DOHH2 (cell line): Measurements from ENCODE around the gene PALLD.

ENCODE experiments used
- H3F3A ChIP-seq: fragments of 200-600 bp; sonication (generic), shearing (Covaris generic); 2 replicates; pipeline ENCODE4 v1.6.0; 2016; ENCODE audit warnings: antibody characterized with exemption, mild to moderate bottlenecking; ENCODE audit not compliant: control insufficient read depth, insufficient read depth
- H3K27ac ChIP-seq: fragments of 200-600 bp; sonication (generic); 2 replicates; pipeline ENCODE4 v1.5.1; 2014; ENCODE audit warnings: low read depth, mild to moderate bottlenecking, low read length, moderate library complexity
- H3K27me3 ChIP-seq: fragments of 200-600 bp; sonication (generic); 2 replicates; pipeline ENCODE4 v1.6.1; 2014; ENCODE audit warnings: mild to moderate bottlenecking, low read length, mixed read lengths; ENCODE audit not compliant: control insufficient read depth
- H3K36me3 ChIP-seq: fragments of 200-600 bp; sonication (generic); 2 replicates; pipeline ENCODE4 v1.6.1; 2014; ENCODE audit warnings: mild to moderate bottlenecking, low read length, moderate library complexity, mixed read lengths; ENCODE audit not compliant: control insufficient read depth
- H3K4me1 ChIP-seq: fragments of 200-600 bp; sonication (generic); 2 replicates; pipeline ENCODE4 v1.6.1; 2014; ENCODE audit warnings: mild to moderate bottlenecking, low read length, mixed read lengths; ENCODE audit not compliant: control insufficient read depth
- H3K4me2 ChIP-seq: fragments of 200-600 bp; sonication (generic); 2 replicates; pipeline ENCODE4 v1.6.0; 2014; ENCODE audit warnings: mild to moderate bottlenecking, low read length, moderate library complexity
- H3K4me3 ChIP-seq: fragments of 200-600 bp; sonication (generic); 2 replicates; pipeline ENCODE4 v1.5.1; 2014; ENCODE audit warnings: mild to moderate bottlenecking, low read length, mixed read lengths
- H3K79me2 ChIP-seq: fragments of 200-600 bp; sonication (generic); 2 replicates; pipeline ENCODE4 v1.6.1; 2014; ENCODE audit warnings: mild to moderate bottlenecking, low read length, mixed read lengths; ENCODE audit not compliant: control insufficient read depth
- H3K9me2 ChIP-seq: fragments of 200-600 bp; sonication (generic); replicated peaks from 2 replicates; pipeline ENCODE4 v1.6.1; 2014; ENCODE audit warnings: mild to moderate bottlenecking, low read length, mixed read lengths; ENCODE audit not compliant: control insufficient read depth
- H3K9me3 ChIP-seq: fragments of 200-600 bp; sonication (generic); 2 replicates; pipeline ENCODE4 v1.6.1; 2014; ENCODE audit warnings: antibody characterized with exemption, low read length, mixed read lengths; ENCODE audit not compliant: control insufficient read depth, insufficient read depth
- H4K20me1 ChIP-seq: fragments of 200-600 bp; sonication (generic); 2 replicates; pipeline ENCODE4 v1.6.0; 2014; ENCODE audit warnings: low read depth, mild to moderate bottlenecking, antibody characterized with exemption, low read length, moderate library complexity; ENCODE audit not compliant: control insufficient read depth, insufficient read depth
- CTCF ChIP-seq: fragments of 200-600 bp; sonication (generic); IDR thresholded peaks from one replicate; pipeline ENCODE4 v1.5.1; 2014; ENCODE audit warnings: antibody characterized with exemption, mild to moderate bottlenecking, low read depth, low read length; ENCODE audit not compliant: poor library complexity, severe bottlenecking
- EZH2phosphoT487 ChIP-seq: fragments of 200-600 bp; sonication (generic); IDR thresholded peaks from 2 replicates; pipeline ENCODE4 v1.6.1; 2017; ENCODE audit warnings: borderline replicate concordance, mild to moderate bottlenecking, antibody characterized with exemption, low read length, moderate library complexity, mixed read lengths

Gene PALLD

GRCh38 chr4:168522829-168523489 lies 26.1 kb downstream of the PALLD start:
- TF ChIP-seq EZH2phosphoT487 = no peak
- no peak for TF ChIP-seq CTCF
- Histone ChIP-seq H3K27me3 (no peaks in the 10 kb centered on the region), H3K9me2 (no peaks in the 10 kb centered on the region), H4K20me1 (no peaks in the 10 kb centered on the region), H3F3A (no peaks in the 10 kb centered on the region), H3K79me2 (no peaks in the 10 kb centered on the region), H3K4me3 (no peak overlapping the region), H3K4me2 (no peak overlapping the region), H3K36me3 (no peaks in the 10 kb centered on the region), H3K4me1 (no peaks in the 10 kb centered on the region), H3K27ac (no peak overlapping the region), H3K9me3 (no peaks in the 10 kb centered on the region)

- no peaks in the 10 kb centered on the region for H3K79me2 ChIP-seq
- H3K36me3 ChIP-seq = no peaks in the 10 kb centered on the region
- H3K27me3 ChIP-seq = no peaks in the 10 kb centered on the region
- H4K20me1 ChIP-seq = no peaks in the 10 kb centered on the region
- no peak overlapping the region for H3K27ac ChIP-seq
- H3K4me3 ChIP-seq = no peak overlapping the region
- H3K4me1 ChIP-seq = no peaks in the 10 kb centered on the region
- TF ChIP-seq CTCF (no peak), EZH2phosphoT487 (no peak)
- H3F3A ChIP-seq = no peaks in the 10 kb centered on the region
- H3K4me2 ChIP-seq = no peak overlapping the region
- H3K9me3 ChIP-seq = no peaks in the 10 kb centered on the region
- no peaks in the 10 kb centered on the region for H3K9me2 ChIP-seq
These were observed 27.2 kb downstream of the PALLD start for GRCh38 chr4:168524006-168524405.

GRCh38 chr4:168524897-168525296 lies 28.0 kb downstream of the PALLD start:
- H3K9me3 ChIP-seq = no peaks in the 10 kb centered on the region
- H3K27ac ChIP-seq = no peak overlapping the region
- H3K4me2 ChIP-seq = no peak overlapping the region
- no peaks in the 10 kb centered on the region for H3K79me2 ChIP-seq
- no peaks in the 10 kb centered on the region for H3F3A ChIP-seq
- H3K4me1 ChIP-seq = no peaks in the 10 kb centered on the region
- H3K9me2 ChIP-seq = no peaks in the 10 kb centered on the region
- no peaks in the 10 kb centered on the region for H3K36me3 ChIP-seq
- H4K20me1 ChIP-seq = no peaks in the 10 kb centered on the region
- TF ChIP-seq EZH2phosphoT487 (no peak), CTCF (no peak)
- no peaks in the 10 kb centered on the region for H3K27me3 ChIP-seq
- no peak overlapping the region for H3K4me3 ChIP-seq

GRCh38 chr4:168527560-168527959 lies 30.7 kb downstream of the PALLD start:
- Histone ChIP-seq H3K27ac (no peak overlapping the region), H3K27me3 (no peaks in the 10 kb centered on the region), H3K4me3 (no peak overlapping the region), H3K4me2 (no peak overlapping the region), H3K4me1 (no peaks in the 10 kb centered on the region), H3F3A (no peaks in the 10 kb centered on the region), H3K36me3 (no peaks in the 10 kb centered on the region), H4K20me1 (no peaks in the 10 kb centered on the region), H3K79me2 (no peaks in the 10 kb centered on the region), H3K9me2 (no peaks in the 10 kb centered on the region), H3K9me3 (no peaks in the 10 kb centered on the region)
- TF ChIP-seq EZH2phosphoT487 (no peak), CTCF (no peak)
